Measurements from ENCODE around the gene MYO5A.
A peak's percentile ranks its signal among the peaks of the same experiment; 100 is the strongest.
"Not testable (repeated sequence)": the region's sequence is repeated elsewhere in the genome, so short reads cannot be mapped to it uniquely, and the experiment has no call there.

Gene MYO5A

GRCh38 chr15:52503788-52504496 lies 24.7 kb downstream of the MYO5A start:
- peak; percentile 78 for DNase-seq

- DNase-seq: no peak
These were observed 26.1 kb downstream of the MYO5A start for GRCh38 chr15:52502608-52503007.

GRCh38 chr15:52499506-52499905 lies 29.2 kb downstream of the MYO5A start:
- no peak for DNase-seq

GRCh38 chr15:52498706-52499105 lies 30.0 kb downstream of the MYO5A start:
- no peak for DNase-seq

- peak; percentile 56 for DNase-seq
These were observed 31.8 kb downstream of the MYO5A start for GRCh38 chr15:52496776-52497470.

GRCh38 chr15:52496175-52496574 lies 32.5 kb downstream of the MYO5A start:
- DNase-seq: no peak

GRCh38 chr15:52495125-52495524 lies 33.6 kb downstream of the MYO5A start:
- DNase-seq: peak; percentile 29

GRCh38 chr15:52493968-52494367 lies 34.7 kb downstream of the MYO5A start:
- no peak for DNase-seq

- no peak for DNase-seq
These were observed 36.5 kb downstream of the MYO5A start for GRCh38 chr15:52492132-52492531.

- no peak for DNase-seq
These were observed 37.2 kb downstream of the MYO5A start for GRCh38 chr15:52491472-52491871.

- DNase-seq: not testable (repeated sequence)
These were observed 39.2 kb downstream of the MYO5A start for GRCh38 chr15:52489430-52489829.

GRCh38 chr15:52488830-52489229 lies 39.9 kb downstream of the MYO5A start:
- no peak for DNase-seq

GRCh38 chr15:52486003-52486996 lies 42.4 kb downstream of the MYO5A start:
- DNase-seq: no peak

- no peak for DNase-seq
These were observed 43.4 kb downstream of the MYO5A start for GRCh38 chr15:52485290-52485689.

GRCh38 chr15:52483707-52484106 lies 45.0 kb downstream of the MYO5A start:
- peak; percentile 74 for DNase-seq

GRCh38 chr15:52481915-52482314 lies 46.8 kb downstream of the MYO5A start:
- DNase-seq: peak; percentile 84

- no peak for DNase-seq
These were observed 47.7 kb downstream of the MYO5A start for GRCh38 chr15:52480990-52481389.

- no peak for DNase-seq
These were observed 62.0 kb downstream of the MYO5A start for GRCh38 chr15:52466716-52467115.

GRCh38 chr15:52466134-52466701 lies 62.5 kb downstream of the MYO5A start:
- DNase-seq: peak; percentile 87

GRCh38 chr15:52464478-52464877 lies 64.2 kb downstream of the MYO5A start:
- peak; percentile 35 for DNase-seq

- DNase-seq: no peak
These were observed 64.6 kb downstream of the MYO5A start for GRCh38 chr15:52464040-52464439.

- no peak for DNase-seq
These were observed 65.0 kb downstream of the MYO5A start for GRCh38 chr15:52463638-52464037.

- no peak for DNase-seq
These were observed 65.8 kb downstream of the MYO5A start for GRCh38 chr15:52462806-52463360.

All from suppressor macrophage treated with lipopolysaccharide for 4 hours (primary cell).